OCI-LY7 (cell line): Measurements from ENCODE around the gene CYTH3.

Experiments
- EZH2phosphoT487 ChIP-seq: fragments of 200-600 bp; sonication (generic); IDR thresholded peaks from 2 replicates; pipeline ENCODE4 v1.6.1; 2018; ENCODE audit warnings: low read depth, borderline replicate concordance, mild to moderate bottlenecking, mixed run types, antibody characterized with exemption, low read length, moderate library complexity, mixed read lengths
- TF ChIP-seq, protein P1 (sequence below): fragments of 200-600 bp; sonication (generic); conservative IDR thresholded peaks from 2 replicates; pipeline ENCODE4 v1.5.1; 2014; ENCODE audit warnings: mild to moderate bottlenecking, antibody characterized with exemption, low read length, moderate library complexity, mixed read lengths

DNA sequence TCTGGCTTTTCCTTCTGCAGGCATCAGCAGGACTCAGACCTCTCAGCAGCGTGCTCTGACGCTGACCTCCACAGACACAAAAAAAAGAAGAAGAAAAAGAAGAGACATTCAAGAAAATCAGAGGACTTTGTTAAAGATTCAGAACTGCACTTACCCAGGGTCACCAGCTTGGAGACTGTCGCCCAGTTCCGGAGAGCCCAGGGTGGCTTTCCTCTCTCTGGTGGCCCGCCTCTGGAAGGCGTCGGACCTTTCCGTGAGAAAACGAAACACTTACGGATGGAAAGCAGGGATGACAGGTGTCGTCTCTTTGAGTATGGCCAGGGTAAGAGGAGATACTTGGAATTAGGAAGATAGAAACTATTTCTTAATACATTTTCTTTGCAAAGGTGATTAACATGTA is 115.7 kb downstream of the CYTH3 start:
- TF ChIP-seq, protein P1, sequence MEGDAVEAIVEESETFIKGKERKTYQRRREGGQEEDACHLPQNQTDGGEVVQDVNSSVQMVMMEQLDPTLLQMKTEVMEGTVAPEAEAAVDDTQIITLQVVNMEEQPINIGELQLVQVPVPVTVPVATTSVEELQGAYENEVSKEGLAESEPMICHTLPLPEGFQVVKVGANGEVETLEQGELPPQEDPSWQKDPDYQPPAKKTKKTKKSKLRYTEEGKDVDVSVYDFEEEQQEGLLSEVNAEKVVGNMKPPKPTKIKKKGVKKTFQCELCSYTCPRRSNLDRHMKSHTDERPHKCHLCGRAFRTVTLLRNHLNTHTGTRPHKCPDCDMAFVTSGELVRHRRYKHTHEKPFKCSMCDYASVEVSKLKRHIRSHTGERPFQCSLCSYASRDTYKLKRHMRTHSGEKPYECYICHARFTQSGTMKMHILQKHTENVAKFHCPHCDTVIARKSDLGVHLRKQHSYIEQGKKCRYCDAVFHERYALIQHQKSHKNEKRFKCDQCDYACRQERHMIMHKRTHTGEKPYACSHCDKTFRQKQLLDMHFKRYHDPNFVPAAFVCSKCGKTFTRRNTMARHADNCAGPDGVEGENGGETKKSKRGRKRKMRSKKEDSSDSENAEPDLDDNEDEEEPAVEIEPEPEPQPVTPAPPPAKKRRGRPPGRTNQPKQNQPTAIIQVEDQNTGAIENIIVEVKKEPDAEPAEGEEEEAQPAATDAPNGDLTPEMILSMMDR = no peak
- no peak for TF ChIP-seq EZH2phosphoT487
